ENCODE results near the gene DNAJC22.
"Not testable (repeated sequence)": the region's sequence is repeated elsewhere in the genome, so short reads cannot be mapped to it uniquely, and the experiment has no call there.

Gene DNAJC22

GRCh38 chr12:49331380-49332222 is 15.1 kb upstream of the DNAJC22 start:
- peak; percentile 89 for DNase-seq (ENCODE audit: low spot score)

- no peak for DNase-seq (ENCODE audit: low spot score)
Measured at GRCh38 chr12:49332441-49332861, 14.2 kb upstream of the DNAJC22 start.

- DNase-seq (ENCODE audit: low spot score), result no peak
Measured at GRCh38 chr12:49332891-49333371, 13.8 kb upstream of the DNAJC22 start.

- DNase-seq (ENCODE audit: low spot score), result not testable (repeated sequence)
Measured at GRCh38 chr12:49333778-49334177, 12.9 kb upstream of the DNAJC22 start.

GRCh38 chr12:49334226-49334625 is 12.5 kb upstream of the DNAJC22 start:
- no peak for DNase-seq (ENCODE audit: low spot score)

GRCh38 chr12:49334681-49335080 is 12.0 kb upstream of the DNAJC22 start:
- DNase-seq (ENCODE audit: low spot score), result no peak

GRCh38 chr12:49335118-49335954 is 11.4 kb upstream of the DNAJC22 start:
- DNase-seq (ENCODE audit: low spot score), result no peak

GRCh38 chr12:49335955-49336644 is 10.6 kb upstream of the DNAJC22 start:
- DNase-seq (ENCODE audit: low spot score), result no peak

GRCh38 chr12:49336645-49337584 is 9.8 kb upstream of the DNAJC22 start, which contains the start of gene C1QL4:
C1QL4 (minus strand) TSS chr12:49337188; CDS start chr12:49336477, 711 bp downstream.
- peak; percentile 94 for DNase-seq (ENCODE audit: low spot score)

- peak; percentile 2 for DNase-seq (ENCODE audit: low spot score)
Measured at GRCh38 chr12:49338830-49339463, 7.7 kb upstream of the DNAJC22 start.

- peak; percentile 5 for DNase-seq (ENCODE audit: low spot score)
Measured at GRCh38 chr12:49339464-49339861, 7.2 kb upstream of the DNAJC22 start.

GRCh38 chr12:49340095-49340870 is 6.4 kb upstream of the DNAJC22 start:
- DNase-seq (ENCODE audit: low spot score), result peak; percentile 3

- peak; percentile 7 for DNase-seq (ENCODE audit: low spot score)
Measured at GRCh38 chr12:49340971-49341776, 5.5 kb upstream of the DNAJC22 start.

GRCh38 chr12:49341777-49342065 is 5.0 kb upstream of the DNAJC22 start:
- DNase-seq (ENCODE audit: low spot score), result no peak

GRCh38 chr12:49342066-49342913 is 4.4 kb upstream of the DNAJC22 start:
- peak; percentile 67 for DNase-seq (ENCODE audit: low spot score)

- DNase-seq (ENCODE audit: low spot score), result peak; percentile 33
Measured at GRCh38 chr12:49342914-49343731, 3.6 kb upstream of the DNAJC22 start.

- peak; percentile 4 for DNase-seq (ENCODE audit: low spot score)
Measured at GRCh38 chr12:49344486-49345050, 2.1 kb upstream of the DNAJC22 start.
